HG03097 (cell line): ENCODE results near the gene NUDCD3.

Source experiments
- ATAC-seq: cut with Tn5 transposase; IDR thresholded peaks from one replicate; pipeline ENCODE4 v1.9.1; 2021; ENCODE audit not compliant: unreplicated experiment, low FRiP score

The NUDCD3 gene

DNA sequence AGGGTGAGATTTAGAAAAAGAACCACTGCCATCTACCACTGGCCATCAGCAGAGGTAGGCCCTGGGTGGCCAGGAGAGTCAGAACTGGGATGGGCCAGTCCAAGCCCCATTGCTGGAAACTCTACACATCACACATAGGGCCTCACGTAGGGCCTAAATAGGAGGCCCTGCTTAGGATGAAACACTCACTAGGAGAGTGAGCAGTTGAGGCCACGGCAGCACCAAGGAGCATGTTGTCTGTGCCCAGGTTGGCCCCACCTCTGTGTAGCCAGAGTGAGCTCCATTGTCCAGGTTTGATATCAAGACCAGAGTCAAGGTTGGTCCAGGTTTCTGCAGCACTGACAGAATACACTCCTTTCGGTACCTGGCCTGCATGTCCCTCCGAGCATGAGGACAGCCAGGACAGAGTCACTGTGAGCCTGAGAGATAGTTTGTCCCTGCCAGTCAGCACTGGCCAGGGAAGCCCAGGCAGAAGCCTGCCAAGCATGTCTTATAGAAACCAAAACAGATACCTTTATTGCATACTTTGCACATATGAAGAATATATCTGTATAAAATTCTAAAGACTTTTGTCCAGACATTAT is 87.2 kb downstream of the NUDCD3 start:
- no peak for ATAC-seq

DNA sequence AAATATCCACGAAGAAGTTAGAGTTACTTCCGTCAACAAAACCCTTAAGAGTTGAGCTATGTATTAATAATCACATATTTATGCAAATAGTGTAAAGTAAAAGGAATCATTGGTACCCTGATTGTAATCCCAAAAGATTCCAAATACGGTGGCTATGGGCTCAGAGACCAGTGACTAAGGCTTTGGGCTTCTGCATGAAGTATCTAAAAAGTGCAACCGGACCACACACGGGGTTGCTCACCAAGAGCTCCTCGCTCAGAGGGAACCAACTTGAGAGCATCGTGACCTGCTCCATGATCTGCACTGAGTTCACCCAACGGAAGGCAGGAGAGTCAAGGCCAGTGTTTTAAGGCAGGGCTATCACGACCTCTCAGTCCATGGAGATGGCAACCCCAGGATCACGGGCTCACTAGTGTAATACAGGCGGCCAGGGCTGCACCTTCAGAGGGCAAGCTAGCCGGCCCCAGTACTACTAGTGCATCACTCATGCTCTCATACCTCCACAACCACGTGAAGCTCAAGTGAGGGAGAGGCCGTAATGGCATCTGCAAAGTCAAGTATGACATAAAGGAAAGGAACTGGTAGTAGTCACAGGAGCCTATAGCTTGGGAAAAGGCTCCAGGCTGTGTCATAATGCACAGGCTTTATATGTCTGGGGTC is 87.9 kb downstream of the NUDCD3 start:
- ATAC-seq = no peak

DNA sequence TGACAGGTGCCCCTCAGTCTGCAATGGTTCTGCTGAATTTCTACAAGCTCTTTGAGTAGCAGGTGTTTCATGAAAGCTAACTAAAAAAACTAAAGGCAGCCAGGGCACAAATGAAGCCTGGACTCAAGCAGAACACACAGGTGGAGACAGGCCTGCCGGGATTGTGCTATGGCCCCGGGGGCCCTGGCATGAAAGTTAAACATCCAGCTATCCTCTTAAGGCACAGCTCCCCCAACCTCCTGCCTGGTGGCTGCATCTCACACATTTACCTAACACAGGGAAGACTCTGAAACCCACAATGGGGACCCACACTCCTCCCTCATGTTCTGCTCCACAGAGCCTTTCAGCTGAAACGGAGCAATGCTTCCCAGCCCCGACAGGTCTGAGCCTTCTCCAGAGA is 88.8 kb downstream of the NUDCD3 start:
- ATAC-seq = no peak

DNA sequence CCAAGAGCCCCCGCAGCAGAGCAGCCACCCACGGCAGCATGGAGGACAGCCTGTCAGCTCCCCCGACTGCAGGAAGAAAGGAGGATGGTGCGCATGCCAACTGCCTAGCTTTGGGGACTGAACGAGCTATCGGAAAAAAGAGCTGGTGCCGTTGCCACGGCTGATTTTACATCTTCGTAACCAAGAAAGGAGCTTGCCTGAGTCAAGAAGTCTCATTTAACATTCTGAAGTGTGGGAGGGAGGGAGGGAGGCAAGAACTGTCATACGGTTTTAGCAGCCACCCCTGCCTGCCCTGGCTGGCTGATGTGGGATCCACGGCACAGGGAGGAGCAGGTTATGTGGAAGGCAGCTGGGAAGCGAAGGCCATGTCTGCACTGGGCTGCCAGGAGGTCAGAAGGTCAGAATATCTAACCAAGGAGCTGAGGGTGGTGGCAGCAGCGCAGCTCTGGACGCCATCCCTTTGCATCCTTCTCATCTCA is 90.4 kb downstream of the NUDCD3 start:
- no peak for ATAC-seq

DNA sequence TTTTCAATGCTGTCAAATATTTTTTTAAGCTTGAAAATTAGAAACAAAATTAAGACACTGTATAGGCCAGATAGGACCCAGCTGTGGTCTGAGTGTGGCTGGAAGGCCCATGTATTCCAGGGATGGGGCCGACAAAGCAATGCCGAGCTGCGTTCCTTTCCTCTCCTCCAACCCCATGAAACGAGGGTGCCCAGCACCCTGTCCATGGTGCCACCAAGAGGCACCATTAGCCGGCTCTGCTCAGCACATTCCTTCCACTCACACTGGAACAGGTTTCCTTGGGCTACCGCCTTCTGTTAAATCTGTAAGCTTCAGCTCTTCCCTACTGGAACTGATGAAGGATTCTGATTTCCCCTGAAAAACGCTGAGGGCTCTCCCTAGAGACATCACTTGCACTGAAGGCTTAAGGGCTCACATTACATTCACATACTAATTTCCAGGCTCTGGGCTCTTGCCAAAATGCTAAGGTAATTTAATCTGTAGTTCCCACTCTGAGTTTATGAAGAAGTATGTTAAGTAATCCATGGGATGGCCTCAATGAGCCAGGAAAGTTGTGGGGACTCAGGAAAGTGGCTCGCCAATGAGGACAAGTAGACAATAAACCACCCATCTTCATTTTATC is 91.4 kb downstream of the NUDCD3 start:
- ATAC-seq = no peak

DNA sequence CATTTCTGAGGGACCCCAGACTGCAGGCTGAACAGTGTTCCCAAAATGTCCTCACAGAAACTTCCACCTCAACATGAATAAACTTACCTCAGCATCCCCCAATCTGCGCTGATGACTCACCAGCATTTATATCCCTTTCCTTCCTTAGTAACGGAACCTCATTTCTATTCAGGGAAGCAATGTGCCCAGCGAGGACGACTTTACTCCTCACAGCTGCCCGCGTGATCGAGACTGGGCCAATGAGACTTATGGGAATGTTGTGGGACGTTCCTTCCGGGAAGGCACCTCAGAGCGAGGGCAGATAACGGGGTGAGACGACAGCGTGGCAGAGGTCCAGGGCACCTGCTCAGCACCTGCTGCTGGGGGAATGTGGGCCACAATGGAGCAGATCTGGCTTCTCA is 91.9 kb downstream of the NUDCD3 start:
- no peak for ATAC-seq

DNA sequence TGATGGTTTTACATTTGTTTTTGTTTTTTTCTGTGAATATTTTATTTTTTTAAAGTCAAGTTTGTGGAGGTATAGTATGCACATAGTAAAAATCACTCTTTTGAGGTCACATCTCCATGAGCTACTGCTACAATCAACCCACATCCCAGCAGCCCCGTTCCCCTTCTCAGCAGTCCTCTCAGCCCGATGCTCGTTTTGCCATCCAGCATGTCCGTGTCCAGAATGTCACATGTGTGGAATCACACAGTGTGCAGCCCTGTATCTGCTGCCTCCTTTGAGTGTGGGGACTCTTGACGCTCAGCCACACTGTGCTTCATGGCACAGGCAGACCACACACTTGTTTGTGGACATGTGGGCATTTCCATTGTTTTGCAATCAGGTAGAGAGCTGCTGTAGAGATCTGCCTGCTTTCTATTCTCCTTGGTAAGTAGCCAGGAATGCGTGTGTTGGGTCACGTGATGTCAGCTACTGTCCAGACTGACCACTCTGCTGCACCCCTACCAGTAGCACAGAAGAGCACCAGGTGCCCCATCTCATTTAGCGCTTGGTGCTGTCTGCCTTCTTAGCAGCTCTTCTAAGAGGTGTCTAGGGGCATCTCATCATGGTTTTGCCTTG is 93.4 kb downstream of the NUDCD3 start:
- ATAC-seq = no peak

DNA sequence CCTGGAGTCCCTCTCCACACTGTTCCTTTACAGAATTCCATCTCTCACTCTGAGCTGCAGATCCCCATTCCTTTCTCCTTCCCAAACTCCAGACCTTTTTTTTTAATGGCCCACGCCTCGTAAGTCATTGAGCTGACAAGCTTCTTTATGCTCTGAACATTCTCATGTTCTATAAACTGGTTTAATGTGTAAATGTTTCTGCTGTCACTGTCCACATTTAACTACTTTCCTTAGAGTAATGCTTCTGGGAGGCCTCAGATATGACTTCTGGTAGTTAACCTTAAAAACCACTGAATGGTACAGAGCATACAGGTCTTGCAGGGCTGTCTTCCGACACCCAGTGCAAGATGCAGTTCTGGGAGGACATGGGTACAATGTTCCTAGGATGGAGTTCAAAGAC is 94.0 kb downstream of the NUDCD3 start:
- ATAC-seq = no peak

DNA sequence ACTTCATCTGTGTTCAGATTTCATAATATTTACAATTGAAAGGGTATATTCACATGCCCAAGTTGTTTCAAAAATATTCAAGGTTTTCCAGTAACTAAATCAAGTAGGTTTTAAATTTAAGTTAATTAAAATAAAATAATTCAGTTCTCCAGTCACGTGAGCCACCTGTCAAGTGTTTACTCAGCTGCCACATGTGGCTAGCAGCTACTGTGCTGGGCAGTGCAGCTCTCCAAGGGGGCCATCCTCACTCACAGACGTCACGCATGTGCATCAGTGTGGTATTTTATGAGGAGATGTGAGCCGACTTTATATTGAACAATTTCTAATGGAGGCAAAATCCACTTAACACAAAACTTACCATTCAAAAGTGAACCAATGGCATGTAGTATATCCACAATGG is 95.4 kb downstream of the NUDCD3 start:
- ATAC-seq = no peak

DNA sequence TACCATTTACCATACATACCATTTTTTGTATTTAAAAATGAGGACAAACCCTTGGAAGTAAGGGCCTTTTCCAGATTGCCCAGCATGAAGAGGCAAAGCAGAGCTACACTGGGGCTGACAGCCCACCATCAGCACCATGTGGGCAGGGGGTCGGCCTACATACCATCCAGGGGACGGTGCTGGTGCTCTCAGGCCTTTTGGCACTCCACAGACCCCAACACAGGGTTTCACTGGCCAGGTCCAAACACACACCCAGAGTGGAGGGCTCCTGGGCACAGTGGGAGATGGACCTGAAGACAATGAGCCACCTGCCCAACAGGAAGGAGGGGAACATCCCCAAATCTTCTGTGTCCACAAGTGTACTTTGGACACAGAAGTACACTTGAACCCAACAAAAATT is 95.8 kb downstream of the NUDCD3 start:
- no peak for ATAC-seq

DNA sequence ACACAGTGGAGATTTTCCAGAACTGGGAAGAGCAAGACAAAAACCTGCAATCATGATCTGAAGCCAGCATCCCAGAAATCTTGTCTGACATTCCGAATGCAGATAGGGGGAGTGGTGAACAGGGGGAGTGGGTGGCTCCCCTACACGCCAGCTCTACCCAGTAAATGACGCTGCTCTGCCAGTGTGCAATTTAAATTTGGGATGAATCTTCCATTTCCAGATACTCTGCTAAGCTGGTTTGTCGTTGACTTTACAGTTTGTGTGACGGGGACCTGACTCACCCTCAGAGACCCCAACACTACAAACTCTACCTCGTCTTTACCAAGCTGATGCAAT is 96.4 kb downstream of the NUDCD3 start:
- ATAC-seq = no peak

DNA sequence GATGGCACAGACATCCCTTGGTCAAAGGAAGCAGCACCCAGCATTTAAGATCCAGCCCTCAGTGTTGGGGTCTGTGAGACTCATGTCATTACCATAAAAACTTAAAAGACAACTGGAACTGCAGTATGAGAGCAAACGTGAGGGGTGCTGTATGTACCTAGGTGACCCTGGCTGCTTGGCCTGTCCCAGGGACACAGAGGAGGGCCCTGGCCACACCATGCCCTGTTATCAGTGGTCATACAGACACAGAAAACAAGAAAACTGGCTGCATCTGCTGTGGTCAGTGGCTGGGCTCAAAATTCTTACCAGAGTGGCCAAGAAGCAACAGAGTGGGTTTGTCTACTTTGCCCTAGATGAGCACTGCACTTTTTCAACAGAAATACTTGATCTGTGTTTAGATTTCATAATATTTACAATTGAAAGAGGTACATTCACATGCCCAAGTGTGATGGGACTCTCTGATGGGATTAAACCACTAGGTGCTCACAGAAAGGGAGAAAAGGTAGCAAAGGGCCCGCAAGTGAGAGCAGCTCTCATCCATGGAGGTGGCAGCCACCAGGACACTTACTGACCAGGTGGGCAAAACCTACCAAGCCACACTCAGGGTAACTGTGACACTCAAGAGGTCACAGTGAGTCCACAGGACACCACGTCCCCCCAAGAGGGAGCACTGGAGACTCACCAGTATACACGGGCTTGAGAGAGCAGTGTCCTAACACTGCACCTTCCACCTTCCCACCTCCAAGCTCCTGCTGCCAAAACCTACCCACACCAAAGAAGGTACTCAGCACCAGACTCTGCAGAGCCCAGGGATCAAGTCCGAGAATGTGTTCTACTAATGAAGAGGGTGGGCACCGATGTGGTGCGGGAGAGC is 97.0 kb downstream of the NUDCD3 start:
- no peak for ATAC-seq

DNA sequence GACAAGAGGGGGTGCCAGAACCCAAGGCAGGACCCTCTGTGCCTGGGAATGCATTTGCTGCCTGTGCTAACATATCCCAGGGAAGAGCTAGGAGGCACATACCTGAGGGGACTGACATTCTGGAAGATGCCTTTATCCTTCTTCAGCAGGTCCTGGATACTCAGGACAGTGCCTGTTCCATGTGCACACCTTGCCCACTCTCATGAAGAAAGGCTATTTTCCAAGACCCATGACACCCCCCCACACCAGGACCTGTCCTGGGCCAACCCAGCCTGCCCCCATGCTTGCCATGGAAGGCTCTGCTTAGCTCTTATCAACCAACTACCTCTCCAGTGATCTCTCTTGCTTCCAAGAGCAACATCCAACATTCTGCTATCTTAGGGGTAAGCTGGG is 97.8 kb downstream of the NUDCD3 start:
- no peak for ATAC-seq

DNA sequence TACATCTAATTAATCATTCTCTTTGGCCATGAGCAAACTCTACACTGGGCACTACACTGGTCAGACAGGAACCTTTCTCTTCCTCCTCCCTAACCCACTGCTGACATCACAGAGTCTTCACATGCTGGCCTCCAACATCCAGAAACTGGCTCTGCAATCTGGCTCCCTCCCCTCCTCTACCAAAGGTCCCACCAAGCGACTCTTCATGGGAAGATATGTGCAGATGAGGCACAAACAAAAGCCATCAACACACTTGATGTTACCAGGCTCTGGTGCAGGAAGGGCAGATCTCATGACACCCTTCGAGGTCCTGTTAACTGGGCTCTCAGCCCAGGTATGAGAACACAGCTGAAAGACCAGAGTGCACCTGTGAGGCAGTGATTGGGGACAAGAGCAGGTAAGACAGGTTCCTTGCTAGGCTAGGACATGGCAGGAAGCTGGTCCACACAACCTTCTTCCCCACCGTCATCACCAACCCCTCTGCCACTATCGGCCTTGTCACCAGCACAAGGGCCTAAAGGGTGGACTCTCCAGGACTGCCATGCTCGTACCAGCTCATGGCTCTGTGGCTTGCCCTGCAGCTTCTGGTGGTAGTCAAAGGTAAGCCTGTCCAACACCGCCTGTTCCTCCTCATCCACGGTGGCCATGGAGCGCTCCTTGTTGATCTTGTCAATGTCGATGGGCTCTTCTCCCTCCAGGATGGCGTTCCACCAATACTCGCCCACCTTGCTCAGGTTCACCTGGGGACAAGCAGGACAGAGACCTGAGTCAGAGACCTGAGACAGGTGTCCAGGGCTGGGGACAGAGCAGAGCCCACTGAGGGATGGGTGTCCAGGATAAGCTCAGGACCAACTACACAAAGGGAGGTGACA is 98.5 kb downstream of the NUDCD3 start:
- no peak for ATAC-seq

DNA sequence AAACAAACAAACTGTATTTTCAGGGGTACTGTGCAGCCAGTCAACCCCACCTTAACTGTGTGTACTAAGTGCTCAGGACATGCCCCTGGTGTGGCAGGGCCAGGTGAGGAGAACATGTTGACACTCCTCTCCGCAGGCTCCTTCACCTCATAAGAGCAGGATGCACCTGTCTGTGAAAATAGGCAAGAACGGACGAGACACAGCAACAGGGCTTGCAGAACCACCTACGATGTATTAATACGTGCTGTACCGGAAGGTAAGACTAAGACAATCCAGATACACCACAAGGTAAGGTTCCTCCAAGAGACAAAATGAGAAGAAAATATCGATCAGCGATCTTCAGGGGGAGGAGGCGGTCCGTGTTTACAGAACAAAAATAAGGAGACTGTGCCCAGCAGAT is 99.3 kb downstream of the NUDCD3 start:
- ATAC-seq = no peak

DNA sequence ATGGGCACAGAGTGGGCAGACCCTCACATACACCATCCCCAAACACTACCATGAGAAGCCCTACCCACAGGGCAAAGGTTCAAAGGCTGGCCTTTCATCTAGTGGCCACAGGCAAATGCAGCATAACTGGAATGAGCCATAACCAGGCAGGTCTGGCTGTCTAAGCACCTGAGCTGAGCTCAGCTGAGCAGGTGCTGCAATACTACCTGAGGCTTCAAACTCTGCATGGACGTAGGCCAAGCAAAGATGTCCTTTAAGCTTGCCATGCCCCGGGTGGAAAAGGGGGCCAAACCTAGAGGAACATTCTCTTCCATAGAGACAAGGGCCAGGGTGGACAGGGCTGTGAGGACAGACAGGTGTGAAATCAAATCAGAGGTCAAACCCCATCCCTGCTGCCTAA is 99.8 kb downstream of the NUDCD3 start:
- ATAC-seq = no peak

DNA sequence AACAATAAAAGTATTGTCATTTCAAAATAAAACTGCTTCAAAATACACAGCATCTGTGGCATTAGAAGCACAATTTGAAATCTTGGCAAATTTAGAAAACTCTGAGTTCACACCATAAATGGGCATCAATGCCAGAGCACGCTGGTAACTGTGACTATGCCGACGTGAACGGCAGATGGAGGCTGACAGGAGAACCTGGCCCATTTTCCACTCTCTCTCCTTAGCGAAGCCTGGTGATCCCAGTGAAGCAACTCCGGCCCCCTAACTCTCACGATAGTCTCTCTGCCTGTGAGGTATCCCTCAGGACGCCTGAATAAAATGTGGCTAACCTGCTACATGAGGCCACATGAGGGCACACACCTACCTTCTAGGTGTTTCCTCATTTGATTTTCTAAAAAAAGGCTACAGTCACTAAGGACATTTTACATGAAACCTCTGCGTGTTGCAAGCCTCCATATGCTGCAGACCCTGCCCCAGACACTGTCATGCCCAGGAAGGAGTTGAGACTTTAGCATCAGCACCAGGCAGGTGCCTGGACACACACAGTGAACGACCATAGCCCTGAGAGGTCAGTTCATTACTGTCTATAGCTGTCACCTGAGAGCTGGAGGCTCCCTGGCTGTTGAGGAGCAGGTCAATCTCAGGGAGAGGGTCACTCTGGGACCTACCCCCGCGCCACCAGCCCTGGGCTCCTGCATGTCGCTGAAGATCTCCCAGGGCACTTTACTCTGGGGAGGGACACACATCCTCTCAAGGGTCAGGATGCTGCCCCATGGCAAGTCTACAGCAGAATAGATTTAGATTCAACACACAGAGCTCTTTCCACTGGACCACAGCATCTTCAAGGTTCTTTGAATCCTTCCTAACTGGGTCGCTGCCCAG is 102.1 kb downstream of the NUDCD3 start:
- no peak for ATAC-seq

DNA sequence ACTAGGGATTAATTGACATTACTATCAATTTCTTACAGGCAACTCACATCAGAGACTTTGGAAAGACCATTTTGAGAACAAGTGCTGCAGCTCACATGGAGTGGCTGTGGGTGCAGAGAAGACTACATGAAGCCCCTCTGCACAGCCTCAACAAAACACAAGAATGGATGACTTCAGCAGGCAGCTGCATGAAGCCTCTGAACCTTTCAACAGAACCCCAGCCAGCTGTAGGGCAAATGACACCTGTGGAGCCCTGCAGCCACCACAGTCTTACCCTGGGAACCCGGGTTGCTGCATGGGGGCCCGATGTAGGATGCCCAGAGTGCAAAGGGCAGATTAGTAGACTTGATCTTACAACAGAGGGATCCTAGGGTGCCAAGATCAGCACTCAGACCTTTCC is 103.1 kb downstream of the NUDCD3 start:
- no peak for ATAC-seq
